Stimulated activated CD4-positive, alpha-beta T cell treated with anti-CD3 and anti-CD28 coated beads, Interleukin-1b, Interleukin-23, amount 100 ng/mL, for 1 hour (primary cell): ENCODE results near the gene TRIM6.
"Not testable (repeated sequence)": the region's sequence is repeated elsewhere in the genome, so short reads cannot be mapped to it uniquely, and the experiment has no call there.

Experiments
- DNase-seq, 2 donors: peaks; one replicate each; pipeline ENCODE4 v3.0.0-alpha.2; 2020; ENCODE audit warnings: low read depth in 2 of 2

Gene TRIM6

GRCh38 chr11:5596607-5597201 is at the start of gene TRIM6:
TSS of gene TRIM6 (plus strand) at chr11:5596637. CDS start at chr11:5596898, 261 bp downstream.
- DNase-seq, result no peak

GRCh38 chr11:5547982-5548381 is 48.5 kb upstream of the TRIM6 start:
- DNase-seq, result no peak

GRCh38 chr11:5548440-5548839 is 48.0 kb upstream of the TRIM6 start, which contains the start of gene OR52H1:
TSS of gene OR52H1 (minus strand) at chr11:5548540. CDS start at chr11:5545505, 3,035 bp downstream.
- no peak for DNase-seq

GRCh38 chr11:5550440-5551095 is 45.9 kb upstream of the TRIM6 start:
- DNase-seq, result no peak

- no peak for DNase-seq
Measured at GRCh38 chr11:5553343-5553742, 43.1 kb upstream of the TRIM6 start.

- no peak for DNase-seq
Measured at GRCh38 chr11:5556596-5557188, 39.7 kb upstream of the TRIM6 start.

- no peak for DNase-seq
Measured at GRCh38 chr11:5557751-5558150, 38.7 kb upstream of the TRIM6 start.

GRCh38 chr11:5564259-5565019 is 32.0 kb upstream of the TRIM6 start:
- DNase-seq, result no peak

GRCh38 chr11:5574654-5575053 is 21.8 kb upstream of the TRIM6 start:
- no peak for DNase-seq

- DNase-seq, result no peak
Measured at GRCh38 chr11:5575152-5575551, 21.3 kb upstream of the TRIM6 start.

GRCh38 chr11:5577101-5577500 is 19.3 kb upstream of the TRIM6 start:
- no peak for DNase-seq

GRCh38 chr11:5580577-5580976 is 15.9 kb upstream of the TRIM6 start, which contains the start of gene OR52B6:
TSS of gene OR52B6 (plus strand) at chr11:5580877. CDS start at chr11:5580877, 0 bp downstream.
- no peak for DNase-seq

GRCh38 chr11:5581014-5581413 is 15.4 kb upstream of the TRIM6 start:
- no peak for DNase-seq

- DNase-seq, result not testable (repeated sequence)
Measured at GRCh38 chr11:5584458-5584857, 12.0 kb upstream of the TRIM6 start.

GRCh38 chr11:5589906-5590305 is 6.5 kb upstream of the TRIM6 start:
- DNase-seq, result not testable (repeated sequence)

- DNase-seq, result no peak
Measured at GRCh38 chr11:5591613-5592012, 4.8 kb upstream of the TRIM6 start.

- DNase-seq, result no peak
Measured at GRCh38 chr11:5592615-5593014, 3.8 kb upstream of the TRIM6 start.

GRCh38 chr11:5593146-5593545 is 3.3 kb upstream of the TRIM6 start:
- DNase-seq, result no peak

- DNase-seq, result no peak
Measured at GRCh38 chr11:5597953-5598352, 1.5 kb downstream of the TRIM6 start.

GRCh38 chr11:5600374-5600851 is 4.0 kb downstream of the TRIM6 start:
- DNase-seq, result no peak

GRCh38 chr11:5602791-5603190 is 6.4 kb downstream of the TRIM6 start:
- not testable (repeated sequence) for DNase-seq

- DNase-seq, result no peak
Measured at GRCh38 chr11:5603326-5603725, 6.9 kb downstream of the TRIM6 start.
